ENCODE measurements around the gene STXBP5L.
"Not testable (repeated sequence)": the region's sequence is repeated elsewhere in the genome, so short reads cannot be mapped to it uniquely, and the experiment has no call there.

Gene STXBP5L

GRCh38 chr3:121063628-121064027, 155.6 kb downstream of the STXBP5L start:
- no peak for DNase-seq

- DNase-seq, result no peak
Measured at GRCh38 chr3:121064121-121064520, 156.1 kb downstream of the STXBP5L start.

GRCh38 chr3:121072133-121072532, 164.1 kb downstream of the STXBP5L start:
- no peak for DNase-seq

GRCh38 chr3:121073011-121073410, 165.0 kb downstream of the STXBP5L start:
- no peak for DNase-seq

- no peak for DNase-seq
Measured at GRCh38 chr3:121075191-121075590, 167.2 kb downstream of the STXBP5L start.

- not testable (repeated sequence) for DNase-seq
Measured at GRCh38 chr3:121078378-121079101, 170.5 kb downstream of the STXBP5L start.

- DNase-seq, result no peak
Measured at GRCh38 chr3:121096953-121097352, 188.9 kb downstream of the STXBP5L start.

GRCh38 chr3:121111086-121111485, 203.1 kb downstream of the STXBP5L start:
- not testable (repeated sequence) for DNase-seq

- no peak for DNase-seq
Measured at GRCh38 chr3:121111914-121112612, 204.1 kb downstream of the STXBP5L start.

GRCh38 chr3:121126033-121126706, 218.2 kb downstream of the STXBP5L start:
- no peak for DNase-seq

- DNase-seq, result no peak
Measured at GRCh38 chr3:121126707-121127035, 218.7 kb downstream of the STXBP5L start.

- no peak for DNase-seq
Measured at GRCh38 chr3:121152573-121152972, 244.6 kb downstream of the STXBP5L start.

GRCh38 chr3:121153851-121154250, 245.8 kb downstream of the STXBP5L start:
- no peak for DNase-seq

- no peak for DNase-seq
Measured at GRCh38 chr3:121155028-121155427, 247.0 kb downstream of the STXBP5L start.

- no peak for DNase-seq
Measured at GRCh38 chr3:121165397-121165837, 257.4 kb downstream of the STXBP5L start.

GRCh38 chr3:121167374-121168139, 259.6 kb downstream of the STXBP5L start:
- DNase-seq, result no peak

- no peak for DNase-seq
Measured at GRCh38 chr3:121175083-121175482, 267.1 kb downstream of the STXBP5L start.

- DNase-seq, result not testable (repeated sequence)
Measured at GRCh38 chr3:121190626-121191025, 282.6 kb downstream of the STXBP5L start.

- DNase-seq, result no peak
Measured at GRCh38 chr3:121202573-121202972, 294.6 kb downstream of the STXBP5L start.

GRCh38 chr3:121223116-121223515, 315.1 kb downstream of the STXBP5L start:
- no peak for DNase-seq

- DNase-seq, result no peak
Measured at GRCh38 chr3:121228971-121229370, 321.0 kb downstream of the STXBP5L start.

GRCh38 chr3:121230194-121230593, 322.2 kb downstream of the STXBP5L start:
- not testable (repeated sequence) for DNase-seq

GRCh38 chr3:121231872-121232271, 323.9 kb downstream of the STXBP5L start:
- DNase-seq, result no peak
